Parathyroid adenoma (tissue), 2 donors: ENCODE measurements around the gene TMEM255B.

ENCODE experiments used
- H2AFZ ChIP-seq: fragments of 300-600 bp; sonication (generic); one replicate; pipeline ENCODE4 v1.7.0; 2017; ENCODE audit warnings: antibody characterized with exemption, mild to moderate bottlenecking
- H3K27ac ChIP-seq: fragments of 300-600 bp; sonication (generic); one replicate; pipeline ENCODE4 v1.7.0; 2017
- H3K27me3 ChIP-seq: fragments of 300-600 bp; sonication (generic); one replicate; pipeline ENCODE4 v1.7.0; 2017; ENCODE audit warnings: low read length; ENCODE audit not compliant: control insufficient read depth, insufficient read depth
- H3K36me3 ChIP-seq: fragments of 300-600 bp; sonication (generic); one replicate; pipeline ENCODE4 v1.7.0; 2017; ENCODE audit warnings: low read length; ENCODE audit not compliant: control insufficient read depth, insufficient read depth
- H3K4me1 ChIP-seq: fragments of 300-600 bp; sonication (generic); one replicate; pipeline ENCODE4 v1.7.0; 2017; ENCODE audit warnings: control low read depth
- H3K4me2 ChIP-seq: fragments of 300-600 bp; sonication (generic); one replicate; pipeline ENCODE4 v1.7.0; 2017; ENCODE audit warnings: low read length
- H3K4me3 ChIP-seq: fragments of 300-600 bp; sonication (generic); one replicate; pipeline ENCODE4 v1.7.0; 2017; ENCODE audit warnings: low read depth, low read length
- H3K79me2 ChIP-seq: fragments of 300-600 bp; sonication (generic); one replicate; pipeline ENCODE4 v1.7.0; 2017; ENCODE audit warnings: control low read depth
- H3K9ac ChIP-seq: fragments of 300-600 bp; sonication (generic); one replicate; pipeline ENCODE4 v1.7.0; 2017; ENCODE audit warnings: mild to moderate bottlenecking
- H3K9me3 ChIP-seq: fragments of 300-600 bp; sonication (generic); one replicate; pipeline ENCODE4 v1.7.0; 2017; ENCODE audit warnings: low read length; ENCODE audit not compliant: control insufficient read depth
- TF ChIP-seq, protein P1 (sequence below): fragments of 300-600 bp; sonication (generic); IDR thresholded peaks from one replicate; pipeline ENCODE4 v1.7.0; 2017; ENCODE audit warnings: antibody characterized with exemption, mild to moderate bottlenecking
- donor health status: primary hyperparathyroidism.

Gene TMEM255B

DNA sequence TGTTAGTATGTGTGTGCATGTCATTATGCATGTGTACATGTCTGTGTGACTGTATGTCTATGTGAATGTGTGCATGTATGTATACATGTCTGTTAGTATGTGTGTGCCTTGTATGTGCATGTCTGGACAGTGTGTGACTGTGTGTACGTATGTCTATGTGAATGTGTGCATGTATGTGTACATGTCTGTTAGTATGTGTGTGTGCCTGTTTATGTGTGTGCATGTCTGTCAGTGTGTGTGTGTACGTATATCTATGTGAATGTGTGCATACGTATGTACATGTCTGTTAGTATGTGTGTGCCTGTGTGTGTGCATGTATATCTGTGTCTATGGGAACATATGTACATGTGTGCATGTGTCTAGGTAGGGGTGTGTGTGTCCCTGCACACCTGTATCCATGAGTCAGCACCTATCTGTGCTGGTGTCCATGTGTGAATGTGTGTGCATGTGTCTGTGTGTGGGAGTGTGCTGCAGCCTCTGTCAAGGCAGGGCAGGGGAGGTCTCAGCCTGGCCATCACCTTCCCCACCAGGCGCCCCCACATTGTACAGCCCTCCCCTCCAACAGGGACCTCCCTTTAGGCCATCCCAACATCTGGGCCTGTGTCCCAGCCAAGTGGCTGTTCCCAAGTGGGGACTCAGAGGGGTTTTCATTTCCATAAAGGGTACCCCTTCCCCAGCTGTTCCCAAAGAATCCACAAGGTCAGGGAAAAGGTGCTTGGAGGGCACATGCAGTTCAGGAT is 100.5 kb downstream of the TMEM255B start:
- no peak overlapping the region for H2AFZ ChIP-seq
- no peak overlapping the region for H3K9ac ChIP-seq
- H3K9me3 ChIP-seq, result no peaks in the 10 kb centered on the region
- no peak overlapping the region for H3K4me2 ChIP-seq
- no peaks in the 10 kb centered on the region for H3K4me1 ChIP-seq
- TF ChIP-seq, protein P1, sequence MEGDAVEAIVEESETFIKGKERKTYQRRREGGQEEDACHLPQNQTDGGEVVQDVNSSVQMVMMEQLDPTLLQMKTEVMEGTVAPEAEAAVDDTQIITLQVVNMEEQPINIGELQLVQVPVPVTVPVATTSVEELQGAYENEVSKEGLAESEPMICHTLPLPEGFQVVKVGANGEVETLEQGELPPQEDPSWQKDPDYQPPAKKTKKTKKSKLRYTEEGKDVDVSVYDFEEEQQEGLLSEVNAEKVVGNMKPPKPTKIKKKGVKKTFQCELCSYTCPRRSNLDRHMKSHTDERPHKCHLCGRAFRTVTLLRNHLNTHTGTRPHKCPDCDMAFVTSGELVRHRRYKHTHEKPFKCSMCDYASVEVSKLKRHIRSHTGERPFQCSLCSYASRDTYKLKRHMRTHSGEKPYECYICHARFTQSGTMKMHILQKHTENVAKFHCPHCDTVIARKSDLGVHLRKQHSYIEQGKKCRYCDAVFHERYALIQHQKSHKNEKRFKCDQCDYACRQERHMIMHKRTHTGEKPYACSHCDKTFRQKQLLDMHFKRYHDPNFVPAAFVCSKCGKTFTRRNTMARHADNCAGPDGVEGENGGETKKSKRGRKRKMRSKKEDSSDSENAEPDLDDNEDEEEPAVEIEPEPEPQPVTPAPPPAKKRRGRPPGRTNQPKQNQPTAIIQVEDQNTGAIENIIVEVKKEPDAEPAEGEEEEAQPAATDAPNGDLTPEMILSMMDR, result no peak
- H3K27me3 ChIP-seq, result no peaks in the 10 kb centered on the region
- no peak overlapping the region for H3K4me3 ChIP-seq
- peaks cover 20% of the 10 kb centered on the region for H3K79me2 ChIP-seq
- no peak overlapping the region for H3K27ac ChIP-seq
- no peaks in the 10 kb centered on the region for H3K36me3 ChIP-seq

DNA sequence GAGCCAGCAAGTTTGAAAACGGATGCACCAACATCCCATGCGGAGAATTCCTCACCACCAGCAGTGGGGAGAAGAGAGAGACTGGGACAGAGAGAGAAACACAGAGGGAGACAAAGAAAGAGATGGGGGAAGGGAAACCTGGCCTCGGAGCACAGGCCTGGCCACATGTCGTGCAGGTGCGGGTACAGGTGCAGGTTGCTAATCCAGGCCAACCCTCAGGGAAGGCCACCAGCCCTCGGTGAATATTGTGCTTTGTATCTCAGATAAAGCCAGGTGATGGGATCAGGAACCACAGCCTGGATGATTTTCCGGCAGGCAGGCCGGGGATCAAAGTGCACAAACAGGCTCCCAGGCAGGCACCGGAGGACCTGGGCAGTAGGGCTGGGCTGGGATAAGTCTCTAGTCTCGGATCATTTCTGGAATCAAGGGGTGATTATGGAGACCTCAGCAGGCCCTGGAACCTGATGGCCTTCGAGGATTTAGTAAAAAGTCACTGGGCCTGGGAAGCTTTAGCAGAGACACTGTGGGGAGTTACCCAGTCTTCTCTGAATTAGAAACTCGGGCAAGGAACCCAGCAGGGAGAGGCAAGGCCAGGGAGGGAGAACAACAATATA is 101.1 kb downstream of the TMEM255B start:
- Histone ChIP-seq H3K9me3 (no peaks in the 10 kb centered on the region), H3K9ac (no peak overlapping the region), H3K27me3 (no peaks in the 10 kb centered on the region), H3K27ac (no peak overlapping the region), H3K4me2 (peak overlapping the region; percentile 18), H3K36me3 (no peaks in the 10 kb centered on the region), H3K4me1 (no peaks in the 10 kb centered on the region), H3K4me3 (no peak overlapping the region), H2AFZ (no peak overlapping the region), H3K79me2 (peaks cover 20% of the 10 kb centered on the region)
- TF ChIP-seq, protein P1, result no peak

DNA sequence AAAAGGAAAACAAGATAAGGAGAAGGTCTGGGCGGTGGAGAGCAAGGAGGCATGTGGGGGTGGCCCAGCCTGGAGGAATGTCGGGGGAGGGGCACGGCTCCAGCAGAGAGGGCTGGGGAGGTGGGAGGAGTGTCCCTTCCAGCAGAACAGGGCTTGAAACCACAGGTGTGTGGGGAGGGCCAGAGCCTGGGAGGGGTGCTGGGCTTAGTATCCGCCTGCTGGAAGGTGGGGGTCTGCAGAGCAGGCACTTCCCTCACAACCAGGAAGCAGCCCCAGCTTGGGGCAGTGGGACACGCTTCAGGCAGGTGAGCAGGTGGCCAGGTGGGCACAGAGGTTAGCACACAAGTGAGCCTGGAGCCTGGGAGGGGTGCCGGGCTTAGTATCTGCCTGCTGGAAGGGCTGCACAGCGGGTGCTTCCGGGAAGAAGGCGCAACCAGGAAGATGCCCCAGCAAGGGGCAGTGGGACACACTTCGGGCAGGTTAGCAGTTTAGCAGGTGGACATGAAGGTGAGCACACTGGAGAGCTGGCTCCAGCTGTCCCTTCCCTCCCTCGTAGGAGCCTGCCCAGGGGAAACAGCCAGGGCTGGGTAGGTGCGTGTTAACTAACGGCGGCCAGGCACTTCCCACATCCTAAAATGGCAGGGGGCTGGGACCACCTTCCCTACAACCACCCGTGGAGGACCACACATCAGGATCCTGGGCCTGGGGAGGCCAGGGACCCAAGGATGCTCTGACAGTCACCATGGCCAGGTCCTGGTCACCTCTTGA is 101.8 kb downstream of the TMEM255B start:
- Histone ChIP-seq H3K79me2 (peaks cover 20% of the 10 kb centered on the region), H3K27me3 (no peaks in the 10 kb centered on the region), H3K9me3 (no peaks in the 10 kb centered on the region), H3K4me1 (no peaks in the 10 kb centered on the region), H3K4me3 (no peak overlapping the region), H3K9ac (no peak overlapping the region), H3K36me3 (no peaks in the 10 kb centered on the region), H2AFZ (no peak overlapping the region), H3K27ac (no peak overlapping the region), H3K4me2 (peak overlapping the region; percentile 18)
- TF ChIP-seq, protein P1, result no peak

DNA sequence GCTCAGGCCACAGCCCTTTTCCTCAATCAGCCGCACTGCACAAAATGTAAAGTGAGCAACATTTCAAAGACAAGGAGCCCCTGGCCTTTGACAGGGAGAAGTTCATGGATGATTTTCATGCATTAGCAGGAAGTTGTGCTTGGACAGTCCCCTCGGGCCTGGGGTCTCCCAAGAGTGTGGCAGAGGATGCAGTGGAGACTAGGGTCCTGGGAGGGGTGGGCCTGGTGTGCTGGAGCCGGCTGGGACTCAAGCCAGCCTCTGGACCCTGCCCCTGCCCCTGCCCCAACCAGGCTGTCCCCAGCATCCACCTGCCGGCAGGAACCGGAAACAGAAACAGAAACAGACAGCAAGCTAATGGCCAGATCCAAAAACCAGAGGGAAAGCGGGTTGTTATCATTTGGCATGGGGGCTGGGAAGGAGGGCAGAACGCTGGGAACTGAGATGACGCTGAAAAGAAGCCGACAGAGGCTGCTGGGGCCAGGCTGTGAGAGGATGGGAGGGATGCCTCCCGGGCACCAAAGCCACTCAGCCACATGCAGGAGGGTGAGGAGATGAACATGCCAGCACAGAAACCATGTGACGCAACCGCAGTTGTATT is 102.5 kb downstream of the TMEM255B start:
- Histone ChIP-seq H3K9me3 (no peaks in the 10 kb centered on the region), H3K79me2 (peaks cover 20% of the 10 kb centered on the region), H3K9ac (no peak overlapping the region), H3K27ac (no peak overlapping the region), H3K27me3 (no peaks in the 10 kb centered on the region), H3K4me3 (no peak overlapping the region), H3K36me3 (no peaks in the 10 kb centered on the region), H2AFZ (no peak overlapping the region), H3K4me2 (no peak overlapping the region), H3K4me1 (no peaks in the 10 kb centered on the region)
- TF ChIP-seq, protein P1, result no peak
